ENCODE results near the gene NALCN. TPM values are rescaled to one million over a fixed set of nuclear protein-coding genes. Genes with fewer than 3 reads are reported as not detected.

NALCN gene
- total RNA-seq, 1 donor from 2014 or later = 0.12 TPM

DNA sequence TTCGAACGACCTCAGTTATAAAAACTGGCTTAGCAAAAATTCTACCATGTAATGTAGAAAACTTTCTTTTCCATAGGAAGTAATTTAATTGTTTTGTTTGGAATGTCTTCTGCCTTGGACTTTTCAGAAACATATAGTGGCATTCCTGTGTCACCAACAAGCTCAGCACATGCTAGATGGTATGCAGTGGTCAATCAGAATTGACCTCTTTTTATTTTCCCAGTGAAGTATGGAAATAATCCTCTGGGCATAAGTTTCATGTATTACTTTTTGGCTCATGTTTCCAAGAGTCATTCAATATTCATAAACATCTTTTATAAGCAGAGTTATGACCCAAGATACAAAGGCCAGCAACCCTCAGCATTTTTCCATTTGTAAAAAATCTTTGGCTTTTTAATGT is 33.6 kb downstream of the NALCN start:
- H3K27ac Mint-ChIP-seq = no peak overlapping the region
- no peak overlapping the region for H3K4me3 Mint-ChIP-seq (ENCODE audit: low read depth)
- TF ChIP-seq, protein P1, sequence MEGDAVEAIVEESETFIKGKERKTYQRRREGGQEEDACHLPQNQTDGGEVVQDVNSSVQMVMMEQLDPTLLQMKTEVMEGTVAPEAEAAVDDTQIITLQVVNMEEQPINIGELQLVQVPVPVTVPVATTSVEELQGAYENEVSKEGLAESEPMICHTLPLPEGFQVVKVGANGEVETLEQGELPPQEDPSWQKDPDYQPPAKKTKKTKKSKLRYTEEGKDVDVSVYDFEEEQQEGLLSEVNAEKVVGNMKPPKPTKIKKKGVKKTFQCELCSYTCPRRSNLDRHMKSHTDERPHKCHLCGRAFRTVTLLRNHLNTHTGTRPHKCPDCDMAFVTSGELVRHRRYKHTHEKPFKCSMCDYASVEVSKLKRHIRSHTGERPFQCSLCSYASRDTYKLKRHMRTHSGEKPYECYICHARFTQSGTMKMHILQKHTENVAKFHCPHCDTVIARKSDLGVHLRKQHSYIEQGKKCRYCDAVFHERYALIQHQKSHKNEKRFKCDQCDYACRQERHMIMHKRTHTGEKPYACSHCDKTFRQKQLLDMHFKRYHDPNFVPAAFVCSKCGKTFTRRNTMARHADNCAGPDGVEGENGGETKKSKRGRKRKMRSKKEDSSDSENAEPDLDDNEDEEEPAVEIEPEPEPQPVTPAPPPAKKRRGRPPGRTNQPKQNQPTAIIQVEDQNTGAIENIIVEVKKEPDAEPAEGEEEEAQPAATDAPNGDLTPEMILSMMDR (IDR thresholded peaks at IDR 0.05; ENCODE audit: unreplicated experiment) = no peak
- H3K36me3 Mint-ChIP-seq (ENCODE audit: insufficient read depth) = no peaks in the 10 kb centered on the region
- DNase-seq (ENCODE audit: low spot score, unreplicated experiment) = no peak
- no peaks in the 10 kb centered on the region for H3K4me1 Mint-ChIP-seq (ENCODE audit: low read depth)
- no peaks in the 10 kb centered on the region for H3K27me3 Mint-ChIP-seq
- no peaks in the 10 kb centered on the region for H3K9me3 Mint-ChIP-seq (ENCODE audit: low read depth)

DNA sequence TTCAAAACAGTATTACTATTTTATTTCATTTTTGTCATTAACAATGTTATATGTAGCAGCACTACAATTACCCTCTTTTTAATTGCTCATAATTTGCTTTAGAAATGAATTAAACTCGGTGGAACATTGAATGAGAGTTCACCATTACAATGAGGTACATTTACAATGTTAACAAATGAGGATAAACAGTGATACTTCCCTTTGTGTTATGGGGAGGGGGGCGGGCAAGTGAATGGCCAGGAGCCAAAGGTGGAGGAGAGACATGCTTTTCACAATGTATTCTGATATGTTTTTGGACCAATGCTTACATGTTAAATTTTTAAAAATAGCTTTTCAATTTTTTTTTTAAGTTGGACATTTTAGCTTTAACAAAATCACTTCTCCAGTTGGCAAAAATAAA is 34.2 kb downstream of the NALCN start:
- Mint-ChIP-seq H3K27ac (no peak overlapping the region), H3K4me3 (ENCODE audit: low read depth) (no peak overlapping the region), H3K9me3 (ENCODE audit: low read depth) (no peaks in the 10 kb centered on the region), H3K36me3 (ENCODE audit: insufficient read depth) (no peaks in the 10 kb centered on the region), H3K27me3 (no peaks in the 10 kb centered on the region), H3K4me1 (ENCODE audit: low read depth) (no peaks in the 10 kb centered on the region)
- no peak for DNase-seq (ENCODE audit: low spot score, unreplicated experiment)
- TF ChIP-seq, protein P1 (IDR thresholded peaks at IDR 0.05; ENCODE audit: unreplicated experiment) = no peak

DNA sequence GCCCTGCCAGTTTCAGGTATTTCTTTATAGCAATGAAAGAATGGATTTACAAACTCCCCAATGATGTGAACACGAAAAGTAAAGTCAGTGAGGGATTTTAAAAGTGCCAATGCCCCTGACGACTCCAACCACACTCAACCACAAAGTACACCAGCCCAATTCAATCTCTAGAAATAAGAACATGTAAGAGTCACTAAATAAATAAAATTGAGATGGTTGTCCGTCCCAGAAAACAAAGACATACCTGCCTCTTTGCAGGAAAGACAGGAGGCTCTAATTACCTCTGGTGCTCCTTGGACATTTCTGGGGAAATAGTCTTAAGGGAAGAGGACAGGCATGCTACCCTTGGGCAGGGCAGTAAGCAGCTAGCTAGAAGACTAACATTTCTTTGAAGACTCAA is 55.8 kb downstream of the NALCN start:
- Mint-ChIP-seq H3K27ac (no peak overlapping the region), H3K9me3 (ENCODE audit: low read depth) (peaks cover 10% of the 10 kb centered on the region), H3K4me1 (ENCODE audit: low read depth) (no peaks in the 10 kb centered on the region), H3K27me3 (peaks cover 3% of the 10 kb centered on the region), H3K36me3 (ENCODE audit: insufficient read depth) (no peaks in the 10 kb centered on the region), H3K4me3 (ENCODE audit: low read depth) (no peak overlapping the region)
- DNase-seq (ENCODE audit: low spot score, unreplicated experiment) = no peak
- TF ChIP-seq, protein P1 (IDR thresholded peaks at IDR 0.05; ENCODE audit: unreplicated experiment) = no peak

DNA sequence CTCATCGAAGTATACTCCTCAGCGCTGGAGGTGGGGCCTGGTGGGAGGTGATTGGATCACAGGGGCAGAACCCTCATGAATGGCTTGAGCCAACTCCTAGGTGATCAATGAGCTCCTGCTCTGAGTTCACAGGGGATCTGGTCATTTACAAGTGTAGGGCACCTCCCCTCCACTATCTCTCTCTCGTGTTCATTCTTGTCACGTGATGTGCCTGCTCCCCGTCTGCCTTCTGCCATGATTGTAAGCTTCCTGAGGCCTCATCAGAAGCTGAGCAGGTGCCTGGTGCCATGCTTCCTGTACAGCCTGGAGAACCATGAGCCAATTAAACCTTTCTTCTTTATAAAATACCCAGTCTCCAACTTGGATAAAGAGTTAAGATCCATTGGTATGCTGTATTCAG is 61.4 kb downstream of the NALCN start:
- H3K36me3 Mint-ChIP-seq (ENCODE audit: insufficient read depth) = no peaks in the 10 kb centered on the region
- no peaks in the 10 kb centered on the region for H3K4me1 Mint-ChIP-seq (ENCODE audit: low read depth)
- TF ChIP-seq, protein P1 (IDR thresholded peaks at IDR 0.05; ENCODE audit: unreplicated experiment) = no peak
- H3K9me3 Mint-ChIP-seq (ENCODE audit: low read depth) = peaks cover 6% of the 10 kb centered on the region
- H3K4me3 Mint-ChIP-seq (ENCODE audit: low read depth) = no peak overlapping the region
- no peaks in the 10 kb centered on the region for H3K27me3 Mint-ChIP-seq
- no peak for DNase-seq (ENCODE audit: low spot score, unreplicated experiment)
- no peak overlapping the region for H3K27ac Mint-ChIP-seq

DNA sequence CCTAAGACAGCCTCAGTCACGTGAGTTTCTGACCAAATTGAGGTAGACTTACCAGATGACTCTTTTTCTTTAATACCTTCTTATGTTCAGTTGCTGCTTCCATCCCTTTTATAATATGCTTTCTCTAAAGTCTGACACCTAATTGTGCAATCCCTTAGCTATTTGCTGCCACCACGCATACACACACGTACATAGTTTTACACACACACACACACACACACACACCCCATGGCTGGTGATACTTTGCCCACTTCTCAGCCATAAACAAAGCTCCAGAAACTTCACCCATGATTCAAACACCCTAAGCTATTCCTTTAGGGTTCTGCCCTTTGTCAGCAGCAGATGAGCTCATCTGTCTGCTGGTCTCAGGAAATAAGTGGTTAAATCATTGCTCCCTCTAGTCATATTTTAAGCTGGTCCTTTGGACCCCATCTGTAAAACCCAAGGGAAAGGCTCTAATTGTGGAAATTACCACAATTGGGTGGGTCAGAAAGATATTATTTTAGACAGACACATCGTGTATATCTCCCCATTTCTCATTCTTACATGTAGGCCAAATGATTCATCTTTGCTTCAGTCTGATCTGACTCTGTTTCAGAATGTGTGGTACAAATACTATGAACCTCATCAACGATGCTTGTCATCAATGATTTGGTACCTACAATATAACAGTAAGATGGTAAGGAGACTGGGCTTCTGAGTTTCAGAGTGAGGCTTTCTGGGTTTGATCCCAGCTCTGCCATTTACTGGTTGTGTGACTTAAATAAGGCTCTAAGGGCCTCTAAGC is 69.2 kb downstream of the NALCN start:
- DNase-seq (ENCODE audit: low spot score, unreplicated experiment) = no peak
- TF ChIP-seq, protein P1 (IDR thresholded peaks at IDR 0.05; ENCODE audit: unreplicated experiment) = no peak
- H3K27ac Mint-ChIP-seq = no peak overlapping the region
- no peaks in the 10 kb centered on the region for H3K36me3 Mint-ChIP-seq (ENCODE audit: insufficient read depth)
- H3K4me3 Mint-ChIP-seq (ENCODE audit: low read depth) = no peak overlapping the region
- H3K9me3 Mint-ChIP-seq (ENCODE audit: low read depth) = no peaks in the 10 kb centered on the region
- no peaks in the 10 kb centered on the region for H3K27me3 Mint-ChIP-seq
- H3K4me1 Mint-ChIP-seq (ENCODE audit: low read depth) = no peaks in the 10 kb centered on the region
